DOHH2 (cell line): Measurements from ENCODE around the gene SEC61B.

Experiments used
- CTCF ChIP-seq: fragments of 200-600 bp; sonication (generic); IDR thresholded peaks from one replicate; pipeline ENCODE4 v1.5.1; 2014; ENCODE audit warnings: antibody characterized with exemption, mild to moderate bottlenecking, low read depth, low read length; ENCODE audit not compliant: poor library complexity, severe bottlenecking
- EZH2phosphoT487 ChIP-seq: fragments of 200-600 bp; sonication (generic); IDR thresholded peaks from 2 replicates; pipeline ENCODE4 v1.6.1; 2017; ENCODE audit warnings: borderline replicate concordance, mild to moderate bottlenecking, antibody characterized with exemption, low read length, moderate library complexity, mixed read lengths

- TF ChIP-seq CTCF (no peak), EZH2phosphoT487 (no peak)
Measured at GRCh38 chr9:99272836-99273235, 50.8 kb downstream of the SEC61B start.
